ENCODE data around the gene NXN. TPM values are rescaled to one million over a fixed set of nuclear protein-coding genes. Genes with fewer than 3 reads are reported as not detected.
A peak's percentile ranks its signal among the peaks of the same experiment; 100 is the strongest.
"Not testable (repeated sequence)": the region's sequence is repeated elsewhere in the genome, so short reads cannot be mapped to it uniquely, and the experiment has no call there.

Gene NXN
- total and polyA plus RNA-seq, 2 experiments from 2014 or later, result 8.0 to 41.9 TPM

- no peaks in the 10 kb centered on the region for H3K27me3 ChIP-seq (replicated peaks; ENCODE audit: insufficient read depth)
- peaks cover 13% of the 10 kb centered on the region for H3K4me1 ChIP-seq (ENCODE audit: insufficient read depth)
- peak overlapping the region; percentile 36 for H3K4me2 ChIP-seq (ENCODE audit: unreplicated experiment)
- H3F3A ChIP-seq (ENCODE audit: insufficient read depth), result no peaks in the 10 kb centered on the region
- TF ChIP-seq EZH2 (IDR thresholded peaks at IDR 0.05; ENCODE audit: insufficient read depth, poor library complexity, severe bottlenecking) (no peak), EZH2phosphoT487 (IDR thresholded peaks at IDR 0.05; ENCODE audit: insufficient read depth, low read depth) (no peak)
- WGBS, 2 experiments (ENCODE audit: low coverage in 1 of 2, low lambda C conversion rate in 2 of 2, missing lambda C conversion rate in 2 of 2), result 25 to 27% methylated on average over 20 of the region's 20 CpGs
- in situ Hi-C loops (cut with MboI), result no loop called here
- peak; percentile 41 for DNase-seq
- H3K36me3 ChIP-seq (ENCODE audit: low read depth), result no peaks in the 10 kb centered on the region
- H2AFZ ChIP-seq, result peak overlapping the region; percentile 54
- H3K9ac ChIP-seq, result peak overlapping the region; percentile 67
- no peaks in the 10 kb centered on the region for H3K9me2 ChIP-seq (ENCODE audit: insufficient read depth)
- H3K4me3 ChIP-seq, result peak overlapping the region; percentile 18
- peaks cover 61% of the 10 kb centered on the region for H3K79me2 ChIP-seq (ENCODE audit: insufficient read depth)
- H4K20me1 ChIP-seq (ENCODE audit: insufficient read depth), result no peaks in the 10 kb centered on the region
- no peaks in the 10 kb centered on the region for H3K9me3 ChIP-seq (ENCODE audit: low read depth)
- peak overlapping the region; percentile 39 for H3K27ac ChIP-seq
These were observed 120.3 kb downstream of the NXN start for GRCh38 chr17:859061-859823.

GRCh38 chr17:856149-856548 is 123.4 kb downstream of the NXN start:
- Histone ChIP-seq H2AFZ (no peak overlapping the region), H3K4me1 (ENCODE audit: insufficient read depth) (peaks cover 20% of the 10 kb centered on the region), H3K36me3 (ENCODE audit: low read depth) (no peaks in the 10 kb centered on the region), H3K27me3 (replicated peaks; ENCODE audit: insufficient read depth) (no peaks in the 10 kb centered on the region), H3F3A (ENCODE audit: insufficient read depth) (peaks cover 9% of the 10 kb centered on the region), H3K9me2 (ENCODE audit: insufficient read depth) (no peaks in the 10 kb centered on the region), H4K20me1 (ENCODE audit: insufficient read depth) (no peaks in the 10 kb centered on the region), H3K4me2 (ENCODE audit: unreplicated experiment) (no peak overlapping the region), H3K4me3 (no peak overlapping the region), H3K27ac (no peak overlapping the region), H3K9ac (no peak overlapping the region), H3K79me2 (ENCODE audit: insufficient read depth) (peaks cover 53% of the 10 kb centered on the region), H3K9me3 (ENCODE audit: low read depth) (no peaks in the 10 kb centered on the region)
- WGBS, 2 experiments (ENCODE audit: low coverage in 1 of 2, low lambda C conversion rate in 2 of 2, missing lambda C conversion rate in 2 of 2), result 93 to 96% methylated on average over 7 of the region's 7 CpGs
- in situ Hi-C loops (cut with MboI), result no loop called here
- TF ChIP-seq EZH2 (IDR thresholded peaks at IDR 0.05; ENCODE audit: insufficient read depth, poor library complexity, severe bottlenecking) (no peak), EZH2phosphoT487 (IDR thresholded peaks at IDR 0.05; ENCODE audit: insufficient read depth, low read depth) (no peak)
- DNase-seq, result no peak

GRCh38 chr17:855569-855968 is 124.0 kb downstream of the NXN start:
- H4K20me1 ChIP-seq (ENCODE audit: insufficient read depth), result no peaks in the 10 kb centered on the region
- no peak overlapping the region for H3K4me2 ChIP-seq (ENCODE audit: unreplicated experiment)
- peaks cover 53% of the 10 kb centered on the region for H3K79me2 ChIP-seq (ENCODE audit: insufficient read depth)
- H3K9ac ChIP-seq, result no peak overlapping the region
- no peaks in the 10 kb centered on the region for H3K9me2 ChIP-seq (ENCODE audit: insufficient read depth)
- H3K36me3 ChIP-seq (ENCODE audit: low read depth), result no peaks in the 10 kb centered on the region
- H3K4me1 ChIP-seq (ENCODE audit: insufficient read depth), result peaks cover 26% of the 10 kb centered on the region
- no peaks in the 10 kb centered on the region for H3K9me3 ChIP-seq (ENCODE audit: low read depth)
- WGBS, 2 experiments (ENCODE audit: low coverage in 1 of 2, low lambda C conversion rate in 2 of 2, missing lambda C conversion rate in 2 of 2), result 76 to 86% methylated on average over 5 of the region's 5 CpGs
- no peak overlapping the region for H3K27ac ChIP-seq
- H3K4me3 ChIP-seq, result no peak overlapping the region
- no peak for TF ChIP-seq EZH2phosphoT487 (IDR thresholded peaks at IDR 0.05; ENCODE audit: insufficient read depth, low read depth)
- TF ChIP-seq EZH2 (IDR thresholded peaks at IDR 0.05; ENCODE audit: insufficient read depth, poor library complexity, severe bottlenecking), result no peak
- in situ Hi-C loops (cut with MboI), result no loop called here
- H3K27me3 ChIP-seq (replicated peaks; ENCODE audit: insufficient read depth), result no peaks in the 10 kb centered on the region
- H2AFZ ChIP-seq, result no peak overlapping the region
- H3F3A ChIP-seq (ENCODE audit: insufficient read depth), result peaks cover 15% of the 10 kb centered on the region
- no peak for DNase-seq

GRCh38 chr17:852850-853249 is 126.7 kb downstream of the NXN start:
- H3K27ac ChIP-seq; H4K20me1 ChIP-seq (ENCODE audit: insufficient read depth); H3K9ac ChIP-seq; H3K4me2 ChIP-seq (ENCODE audit: unreplicated experiment); H3K27me3 ChIP-seq (replicated peaks; ENCODE audit: insufficient read depth); H3K9me3 ChIP-seq (ENCODE audit: low read depth); DNase-seq; H3K9me2 ChIP-seq (ENCODE audit: insufficient read depth); H2AFZ ChIP-seq; H3K36me3 ChIP-seq (ENCODE audit: low read depth); H3K4me3 ChIP-seq; in situ Hi-C loops (cut with MboI): not testable (repeated sequence)
- peaks cover 21% of the 10 kb centered on the region for H3F3A ChIP-seq (ENCODE audit: insufficient read depth)
- 96 to 99% methylated on average over 9 of the region's 9 CpGs for WGBS, 2 experiments (ENCODE audit: low coverage in 1 of 2, low lambda C conversion rate in 2 of 2, missing lambda C conversion rate in 2 of 2)
- peaks cover 18% of the 10 kb centered on the region for H3K4me1 ChIP-seq (ENCODE audit: insufficient read depth)
- peaks cover 50% of the 10 kb centered on the region for H3K79me2 ChIP-seq (ENCODE audit: insufficient read depth)

Measured in GM23248 (cell line).